Neural progenitor cell (in vitro differentiated cells): ENCODE data around the gene CCDC106. TPM values are rescaled to one million over a fixed set of nuclear protein-coding genes. Genes with fewer than 3 reads are reported as not detected.

Experiments used
- DNase-seq: peaks from one replicate; pipeline ENCODE4 v3.0.0-alpha.2; 2016; ENCODE audit warnings: low spot score
- H2AFZ ChIP-seq: fragments of 200-600 bp; sonication (generic); replicated peaks from 2 replicates; pipeline ENCODE4 v1.6.1; 2016; ENCODE audit warnings: antibody characterized with exemption
- H3F3A ChIP-seq: fragments of 200-600 bp; sonication (generic); 2 replicates; pipeline ENCODE4 v1.6.1; 2016; ENCODE audit warnings: antibody characterized with exemption, low read depth
- H3K27ac ChIP-seq: fragments of 200-600 bp; sonication (generic); 2 replicates; pipeline ENCODE4 v1.5.1; 2016; ENCODE audit warnings: mild to moderate bottlenecking
- H3K27me3 ChIP-seq: fragments of 200-600 bp; sonication (generic); 2 replicates; pipeline ENCODE4 v1.6.1; 2016; ENCODE audit warnings: mild to moderate bottlenecking, moderate library complexity
- H3K36me3 ChIP-seq: fragments of 200-600 bp; sonication (generic); 2 replicates; pipeline ENCODE4 v1.5.1; 2016
- H3K4me1 ChIP-seq: fragments of 200-600 bp; sonication (generic); 2 replicates; pipeline ENCODE4 v1.6.1; 2016; ENCODE audit warnings: mixed run types
- H3K4me2 ChIP-seq: fragments of 200-600 bp; sonication (generic); 2 replicates; pipeline ENCODE4 v1.6.1; 2016
- H3K4me3 ChIP-seq: fragments of 200-600 bp; sonication (generic); 2 replicates; pipeline ENCODE4 v1.5.1; 2016
- H3K79me2 ChIP-seq: fragments of 200-600 bp; sonication (generic); 2 replicates; pipeline ENCODE4 v1.6.1; 2016; ENCODE audit warnings: low read depth
- H3K9ac ChIP-seq: fragments of 200-600 bp; sonication (generic); 2 replicates; pipeline ENCODE4 v1.6.1; 2016
- H3K9me3 ChIP-seq: fragments of 200-600 bp; sonication (generic); 2 replicates; pipeline ENCODE4 v1.5.1; 2016; ENCODE audit warnings: low read depth
- H4K20me1 ChIP-seq: fragments of 200-600 bp; sonication (generic); 2 replicates; pipeline ENCODE4 v1.6.1; 2016; ENCODE audit warnings: low read depth
- H3K27ac Mint-ChIP-seq: 3 replicates; pipeline ENCODE4 v1.8.0; 2021; ENCODE audit warnings: mixed read lengths
- H3K27me3 Mint-ChIP-seq: 2 replicates; pipeline ENCODE4 v1.8.0; 2022; ENCODE audit warnings: low read depth, mild to moderate bottlenecking, inconsistent platforms, moderate library complexity, mixed read lengths; ENCODE audit not compliant: insufficient read depth
- H3K36me3 Mint-ChIP-seq: 3 replicates; pipeline ENCODE4 v1.8.0; 2021; ENCODE audit warnings: mixed read lengths
- H3K4me1 Mint-ChIP-seq: 3 replicates; pipeline ENCODE4 v1.8.0; 2021; ENCODE audit warnings: mixed read lengths
- H3K4me3 Mint-ChIP-seq: 3 replicates; pipeline ENCODE4 v1.8.0; 2021; ENCODE audit warnings: mild to moderate bottlenecking, moderate library complexity, mixed read lengths
- H3K9me3 Mint-ChIP-seq: 3 replicates; pipeline ENCODE4 v1.8.0; 2020; ENCODE audit warnings: mixed read lengths
- CTCF ChIP-seq: fragments of 200-600 bp; sonication (generic); IDR thresholded peaks from 2 replicates; pipeline ENCODE4 v1.5.1; 2017; ENCODE audit warnings: antibody characterized with exemption, mild to moderate bottlenecking
- EZH2 ChIP-seq: fragments of 200-600 bp; sonication (generic); IDR thresholded peaks from 2 replicates; pipeline ENCODE4 v1.6.1; 2017; ENCODE audit warnings: antibody characterized with exemption, mild to moderate bottlenecking, moderate library complexity
- EZH2phosphoT487 ChIP-seq: fragments of 200-600 bp; sonication (generic); IDR thresholded peaks from 2 replicates; pipeline ENCODE4 v1.6.1; 2017; ENCODE audit warnings: antibody characterized with exemption
- total RNA-seq: library from RNA; depleted of rRNA; stranded (reverse); fragments of >200 nt; gene quantifications from 2 replicates; pipeline ENCODE4 v1.2.3, GENCODE V29; 2015; ENCODE audit warnings: low replicate concordance

CCDC106 gene
- total RNA-seq, 1 donor from 2014 or later = 7.6 TPM

- Histone ChIP-seq H3K4me3 (no peak overlapping the region), H3K4me1 (peaks cover 14% of the 10 kb centered on the region), H2AFZ (no peak overlapping the region), H3K27ac (no peak overlapping the region), H3K9ac (no peak overlapping the region), H3K79me2 (peaks cover 21% of the 10 kb centered on the region), H4K20me1 (peaks cover 11% of the 10 kb centered on the region), H3K27me3 (no peaks in the 10 kb centered on the region), H3F3A (peaks cover 72% of the 10 kb centered on the region), H3K9me3 (no peaks in the 10 kb centered on the region), H3K4me2 (no peak overlapping the region), H3K36me3 (no peaks in the 10 kb centered on the region)
- Mint-ChIP-seq H3K27ac (peak overlapping the region; percentile 93), H3K9me3 (peaks cover 12% of the 10 kb centered on the region), H3K27me3 (peaks cover 7% of the 10 kb centered on the region), H3K4me1 (peaks cover 44% of the 10 kb centered on the region), H3K4me3 (peak overlapping the region; percentile 86), H3K36me3 (peaks cover 14% of the 10 kb centered on the region)
- DNase-seq = no peak
- no peak for TF ChIP-seq CTCF
These were observed 45.7 kb upstream of the CCDC106 start for GRCh38 chr19:55602104-55603001.

DNA sequence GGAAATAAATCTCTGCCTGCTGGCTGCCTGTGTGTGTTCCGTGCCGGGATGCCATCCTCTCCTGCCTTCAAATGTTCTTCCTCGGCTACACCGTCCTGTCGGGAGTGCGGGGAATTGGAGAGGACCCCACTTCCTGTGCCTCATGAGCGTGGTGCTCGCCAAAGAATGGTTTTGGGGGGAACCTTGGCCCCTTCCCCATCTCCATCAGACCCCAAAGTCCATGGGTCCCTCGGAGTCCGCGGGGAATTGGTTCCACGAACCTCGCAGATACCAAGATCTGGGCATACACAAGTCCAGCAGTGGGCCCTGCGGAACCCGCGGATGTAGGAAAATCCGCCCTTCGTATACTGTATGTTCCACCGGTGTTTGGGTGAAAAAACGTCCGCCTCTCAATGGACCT lies 44.9 kb upstream of the CCDC106 start:
- Mint-ChIP-seq H3K36me3 (peaks cover 14% of the 10 kb centered on the region), H3K9me3 (peaks cover 12% of the 10 kb centered on the region), H3K4me1 (peaks cover 46% of the 10 kb centered on the region), H3K27me3 (peaks cover 7% of the 10 kb centered on the region), H3K27ac (peak overlapping the region; percentile 76), H3K4me3 (peak overlapping the region; percentile 49)
- Histone ChIP-seq H3K4me3 (no peak overlapping the region), H3K9me3 (no peaks in the 10 kb centered on the region), H3K79me2 (peaks cover 20% of the 10 kb centered on the region), H3K4me2 (no peak overlapping the region), H3K9ac (no peak overlapping the region), H3K4me1 (peaks cover 12% of the 10 kb centered on the region), H4K20me1 (peaks cover 18% of the 10 kb centered on the region), H3F3A (peaks cover 65% of the 10 kb centered on the region), H3K27ac (no peak overlapping the region), H2AFZ (no peak overlapping the region), H3K27me3 (no peaks in the 10 kb centered on the region), H3K36me3 (no peaks in the 10 kb centered on the region)
- no peak for DNase-seq
- no peak for TF ChIP-seq EZH2phosphoT487
- TF ChIP-seq EZH2 = no peak
- TF ChIP-seq CTCF = no peak

DNA sequence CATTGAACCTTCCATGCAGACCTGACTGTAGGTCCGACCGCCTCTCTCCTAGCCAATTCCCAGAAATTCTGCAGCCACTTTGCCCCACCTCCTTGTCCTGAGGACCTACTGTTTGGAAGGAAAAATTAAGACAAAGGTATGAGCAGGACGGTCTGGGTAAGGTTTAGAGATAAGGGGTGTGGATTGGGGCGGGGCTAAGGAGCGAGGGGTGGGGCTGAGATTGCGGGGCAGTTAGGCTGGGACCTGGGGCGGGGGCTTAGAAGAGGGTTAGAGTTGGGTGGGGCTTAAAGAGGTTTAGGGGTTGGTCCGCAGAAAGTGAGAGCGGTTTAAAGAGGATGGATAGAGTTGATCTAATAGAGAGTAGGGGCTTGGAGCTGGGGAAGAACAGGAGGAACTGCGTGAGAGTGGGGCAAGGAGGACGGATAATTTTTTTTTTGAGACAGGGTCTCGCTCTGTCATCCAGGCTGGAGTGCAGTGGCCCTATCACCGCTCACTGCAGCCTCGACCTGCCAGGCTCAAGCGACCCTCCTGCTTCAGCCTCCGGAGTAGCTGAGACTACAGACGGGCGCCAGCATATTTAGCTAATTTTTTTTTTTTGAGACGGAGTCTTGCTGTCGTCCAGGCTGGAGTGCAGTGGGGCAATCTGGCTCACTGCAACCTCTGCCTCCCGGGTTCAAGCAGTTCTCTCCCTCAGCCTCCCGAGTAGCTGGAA lies 44.3 kb upstream of the CCDC106 start:
- peak overlapping the region; percentile 83 for H3K4me3 Mint-ChIP-seq
- H3K27ac ChIP-seq = no peak overlapping the region

More for the DNA sequence above, 44.3 kb upstream of the CCDC106 start:
- TF ChIP-seq EZH2 (no peak), CTCF (no peak), EZH2phosphoT487 (no peak)
- Histone ChIP-seq H3K4me1 (peaks cover 7% of the 10 kb centered on the region), H3K4me3 (no peak overlapping the region), H3K27me3 (no peaks in the 10 kb centered on the region), H3F3A (peaks cover 58% of the 10 kb centered on the region), H3K36me3 (no peaks in the 10 kb centered on the region), H3K9me3 (no peaks in the 10 kb centered on the region), H3K79me2 (peaks cover 22% of the 10 kb centered on the region), H2AFZ (no peak overlapping the region), H3K4me2 (no peak overlapping the region), H4K20me1 (peaks cover 22% of the 10 kb centered on the region), H3K9ac (no peak overlapping the region)
- peaks cover 7% of the 10 kb centered on the region for H3K27me3 Mint-ChIP-seq
- H3K4me1 Mint-ChIP-seq = peaks cover 42% of the 10 kb centered on the region
- DNase-seq = no peak
- H3K27ac Mint-ChIP-seq = peak overlapping the region; percentile 76
- peaks cover 9% of the 10 kb centered on the region for H3K9me3 Mint-ChIP-seq
- peaks cover 11% of the 10 kb centered on the region for H3K36me3 Mint-ChIP-seq
